Stimulated activated CD4-positive, alpha-beta T cell treated with anti-CD3 and anti-CD28 coated beads, Interleukin-12 subunit alpha, Interleukin-12 subunit beta, amount 100 ng/mL, for 24 hours (primary cell): Measurements from ENCODE around the gene C2CD4C.
A peak's percentile ranks its signal among the peaks of the same experiment; 100 is the strongest.
"Not testable (repeated sequence)": the region's sequence is repeated elsewhere in the genome, so short reads cannot be mapped to it uniquely, and the experiment has no call there.

Experiments
- DNase-seq, 2 experiments: peaks; one replicate each; pipeline ENCODE4 v3.0.0-alpha.2; 2020; ENCODE audit warnings: low read depth in 2 of 2

C2CD4C gene, protein sequence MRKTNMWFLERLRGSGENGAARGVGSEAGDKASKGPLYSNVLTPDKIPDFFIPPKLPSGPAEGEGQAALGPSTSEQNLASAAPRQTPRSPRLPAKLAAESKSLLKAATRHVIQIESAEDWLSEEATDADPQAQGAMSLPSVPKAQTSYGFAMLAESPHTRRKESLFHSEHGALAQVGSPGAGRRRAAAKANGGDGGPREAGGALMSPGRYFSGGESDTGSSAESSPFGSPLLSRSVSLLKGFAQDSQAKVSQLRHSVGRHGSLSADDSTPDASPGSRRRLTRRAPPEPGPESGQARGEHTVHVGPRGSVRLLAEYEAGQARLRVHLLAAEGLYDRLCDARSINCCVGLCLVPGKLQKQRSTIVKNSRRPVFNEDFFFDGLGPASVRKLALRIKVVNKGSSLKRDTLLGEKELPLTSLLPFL

GRCh38 chr19:408902-409515 lies at the start of gene C2CD4C:
Gene C2CD4C (minus strand): TSS chr19:409147. CDS start chr19:408361, 786 bp downstream.
- peak in 1 of 2 experiments; percentile 22 for DNase-seq

DNA sequence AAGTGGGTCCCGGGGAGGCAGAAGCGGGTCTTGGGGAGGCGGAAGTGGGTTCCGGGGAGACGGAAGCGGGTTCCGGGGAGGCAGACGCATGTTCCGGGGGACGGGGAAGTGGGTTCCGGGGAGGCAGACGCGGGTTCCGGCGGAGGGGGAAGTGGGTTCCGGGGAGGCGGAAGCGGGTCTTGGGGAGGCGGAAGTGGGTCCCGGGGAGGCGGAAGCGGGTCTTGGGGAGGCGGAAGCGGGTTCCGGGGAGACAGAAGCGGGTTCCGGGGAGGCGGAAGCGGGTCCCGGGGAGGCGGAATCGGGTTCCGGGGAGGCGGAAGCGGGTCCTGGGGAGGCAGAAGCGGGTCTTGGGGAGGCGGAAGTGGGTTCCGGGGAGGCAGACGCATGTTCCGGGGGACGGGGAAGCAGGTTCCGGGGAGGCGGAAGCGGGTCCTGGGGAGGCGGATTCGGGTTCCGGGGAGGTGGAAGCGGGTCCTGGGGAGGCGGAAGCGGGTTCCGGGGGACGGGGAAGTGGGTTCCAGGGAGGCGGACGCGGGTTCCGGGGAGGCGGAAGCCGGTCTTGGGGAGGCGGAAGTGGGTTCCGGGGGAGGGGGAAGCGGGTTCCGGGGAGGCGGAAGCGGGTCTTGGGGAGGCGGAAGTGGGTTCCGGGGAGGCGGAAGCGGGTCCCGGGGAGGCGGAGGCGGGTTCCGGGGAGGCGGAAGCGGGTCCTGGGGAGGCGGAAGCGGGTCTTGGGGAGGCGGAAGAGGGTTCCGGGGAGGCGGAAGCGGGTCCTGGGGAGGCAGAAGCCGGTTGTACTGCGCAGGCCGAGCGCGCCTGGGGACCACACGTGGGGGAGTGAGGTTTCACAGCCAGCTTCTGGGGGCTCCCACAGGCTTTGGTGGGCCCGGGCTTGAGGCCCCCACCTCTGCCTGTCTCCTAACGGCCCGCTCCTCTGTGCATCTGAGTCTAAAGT lies 49.4 kb upstream of the C2CD4C start:
- no peak for DNase-seq

DNA sequence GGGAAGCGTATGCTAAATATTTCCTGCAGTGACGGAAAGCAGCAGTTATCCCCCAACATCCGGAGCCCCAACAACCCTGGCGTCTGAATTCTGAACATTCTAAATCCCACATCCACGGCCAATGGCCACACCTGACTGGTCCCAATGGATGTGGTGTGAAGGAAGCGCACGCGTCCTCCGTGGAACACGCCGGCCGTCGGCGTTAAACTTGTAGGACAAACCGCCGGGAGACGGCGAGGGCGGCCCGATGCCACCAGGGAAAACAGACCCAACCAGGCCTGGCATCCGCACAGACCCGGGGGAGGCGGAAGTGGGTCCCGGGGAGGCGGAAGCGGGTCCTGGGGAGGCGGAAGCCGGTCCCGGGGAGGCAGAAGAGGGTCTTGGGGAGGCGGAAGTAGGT lies 48.7 kb upstream of the C2CD4C start:
- DNase-seq = no peak

DNA sequence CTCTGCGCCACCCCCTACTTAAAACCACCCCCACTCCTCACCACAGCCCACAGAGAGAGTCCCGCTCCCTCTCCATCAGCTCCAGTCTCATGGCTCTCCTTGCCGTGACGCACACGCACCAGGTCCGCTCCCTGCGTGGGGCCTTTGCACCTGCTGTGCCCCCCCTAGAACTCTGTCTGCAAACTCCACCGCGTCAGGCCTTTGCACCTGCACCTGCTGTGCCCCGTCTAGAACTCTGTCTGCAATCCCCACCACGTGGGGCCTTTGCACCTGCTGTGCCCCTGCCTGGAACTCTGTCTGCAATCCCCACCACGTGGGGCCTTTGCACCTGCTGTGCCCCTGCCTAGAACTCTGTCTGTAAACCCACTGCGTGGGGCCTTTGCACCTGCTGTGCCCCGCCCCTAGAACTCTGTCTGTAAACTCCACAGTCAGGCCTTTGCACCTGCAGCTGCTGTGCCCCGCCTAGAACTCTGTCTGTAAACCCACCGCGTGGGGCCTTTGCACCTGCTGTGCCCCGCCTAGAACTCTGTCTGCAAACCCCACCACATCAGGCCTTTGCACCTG lies 47.7 kb upstream of the C2CD4C start:
- no peak for DNase-seq

- no peak for DNase-seq
These were observed 47.1 kb upstream of the C2CD4C start for GRCh38 chr19:455851-456546.

DNA sequence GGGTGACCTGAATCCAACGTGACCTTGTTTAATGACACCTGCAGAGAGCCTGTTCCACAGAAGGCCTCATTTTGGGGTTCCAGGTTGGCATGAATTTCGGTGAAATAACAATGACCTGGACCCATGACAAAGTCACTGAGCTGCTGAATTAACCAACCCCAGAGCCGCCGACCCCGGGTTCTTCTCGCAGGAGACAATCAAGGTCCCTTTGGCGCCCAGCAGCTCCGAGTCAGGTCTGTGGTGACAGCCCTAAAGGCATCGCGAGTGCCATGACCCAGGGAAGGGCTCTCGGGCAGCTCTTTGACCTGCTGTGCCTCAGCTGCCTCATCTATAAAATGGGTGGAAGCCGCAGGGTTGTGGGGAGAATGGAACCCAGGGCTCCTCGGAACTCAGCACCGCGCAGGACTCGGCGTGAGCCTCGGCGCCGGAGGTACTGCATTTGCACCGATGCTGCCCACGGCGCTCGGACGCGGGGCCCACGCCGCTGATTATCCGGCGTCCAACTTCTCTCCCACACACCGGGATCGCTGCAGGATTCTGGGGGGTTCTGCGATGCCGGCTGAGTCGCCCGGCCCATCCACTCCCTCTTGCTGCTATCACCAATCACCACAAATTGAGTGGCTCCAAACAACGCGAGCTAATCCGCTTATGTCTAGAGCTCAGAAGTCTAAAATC lies 46.2 kb upstream of the C2CD4C start:
- no peak for DNase-seq

- no peak for DNase-seq
These were observed 44.7 kb upstream of the C2CD4C start for GRCh38 chr19:453606-454005.

- no peak for DNase-seq
These were observed 43.9 kb upstream of the C2CD4C start for GRCh38 chr19:452829-453228.

GRCh38 chr19:450912-451481 lies 42.0 kb upstream of the C2CD4C start:
- not testable (repeated sequence) for DNase-seq

DNA sequence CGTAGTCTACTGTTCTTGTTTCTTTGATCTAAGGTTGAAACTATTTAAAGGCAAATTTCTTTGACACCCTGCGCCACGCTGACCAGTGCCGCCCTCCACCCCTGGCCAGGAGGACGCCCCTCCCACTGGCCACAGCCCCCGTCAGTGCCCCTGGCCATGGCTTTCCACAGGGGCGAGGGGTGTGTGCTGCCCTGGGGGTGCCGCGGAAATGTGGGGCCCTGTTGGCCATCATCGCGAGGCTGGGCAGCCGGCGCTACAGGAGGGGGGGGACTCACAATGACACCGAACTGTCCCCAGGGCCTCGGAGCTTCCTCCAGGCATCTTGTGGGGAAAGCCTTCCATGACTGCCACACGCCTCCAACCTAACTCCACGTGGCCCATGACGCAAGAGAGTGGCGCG lies 41.0 kb upstream of the C2CD4C start:
- DNase-seq = no peak

- DNase-seq = no peak
These were observed 39.0 kb upstream of the C2CD4C start for GRCh38 chr19:447816-448560.

DNA sequence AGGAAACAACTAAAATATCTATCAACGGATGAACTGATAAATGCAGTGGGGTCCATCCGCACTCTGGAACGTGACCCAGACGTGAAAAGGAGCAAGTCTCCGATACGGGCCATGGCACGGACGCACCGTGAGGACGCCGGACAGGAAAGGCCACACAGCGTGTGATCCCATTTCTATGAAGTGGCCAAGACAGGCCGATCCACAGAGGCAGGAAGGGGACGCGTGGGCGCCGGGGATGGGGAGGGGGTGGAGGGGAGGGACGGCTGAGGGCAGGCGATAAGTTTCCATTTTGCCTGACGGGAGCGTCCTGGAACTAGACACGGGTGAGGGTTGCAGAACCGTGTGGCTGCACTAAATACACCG lies 38.1 kb upstream of the C2CD4C start:
- no peak for DNase-seq

DNA sequence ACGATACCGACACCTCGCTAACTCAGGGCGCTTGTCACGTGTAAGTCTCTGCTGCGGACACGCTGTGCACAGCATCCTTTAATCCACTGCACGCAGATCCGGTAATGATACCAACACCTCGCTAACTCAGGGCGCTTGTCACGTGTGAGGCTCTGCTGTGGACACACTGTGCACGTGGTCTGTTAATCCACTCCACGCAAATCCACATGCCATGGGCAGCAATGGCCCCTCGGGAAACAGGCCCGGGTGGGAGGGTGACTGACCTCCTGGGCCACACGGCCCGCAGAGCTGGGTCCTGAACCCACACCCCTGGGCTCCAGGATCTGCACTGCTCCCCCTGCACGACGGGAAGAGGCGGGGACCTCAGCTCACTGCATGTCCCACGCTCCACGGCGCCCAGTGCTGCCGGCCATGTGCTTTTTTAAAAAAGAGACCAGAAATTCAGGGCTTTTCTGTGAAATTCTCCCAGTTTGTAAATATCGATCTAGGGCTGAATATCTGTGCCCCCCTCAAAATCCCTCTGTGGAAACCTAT lies 35.8 kb upstream of the C2CD4C start:
- no peak for DNase-seq

DNA sequence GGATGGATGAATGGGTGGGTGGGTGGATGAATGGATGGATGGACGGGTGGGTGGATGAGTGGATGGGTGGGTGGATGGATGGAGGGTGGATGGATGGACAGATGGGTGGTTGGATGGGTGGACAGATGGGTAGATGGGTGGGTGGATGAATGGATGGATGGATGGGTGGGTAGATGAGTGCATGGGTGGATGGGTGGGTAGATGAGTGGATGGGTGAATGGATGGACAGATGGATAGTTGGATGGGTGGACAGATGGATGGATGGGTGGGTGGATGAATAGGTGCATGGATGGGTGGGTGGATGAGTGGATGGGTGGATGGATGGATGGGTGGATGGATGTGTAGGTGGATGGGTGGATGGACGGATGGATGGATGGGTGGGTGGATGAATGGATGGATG lies 34.1 kb upstream of the C2CD4C start:
- no peak for DNase-seq

DNA sequence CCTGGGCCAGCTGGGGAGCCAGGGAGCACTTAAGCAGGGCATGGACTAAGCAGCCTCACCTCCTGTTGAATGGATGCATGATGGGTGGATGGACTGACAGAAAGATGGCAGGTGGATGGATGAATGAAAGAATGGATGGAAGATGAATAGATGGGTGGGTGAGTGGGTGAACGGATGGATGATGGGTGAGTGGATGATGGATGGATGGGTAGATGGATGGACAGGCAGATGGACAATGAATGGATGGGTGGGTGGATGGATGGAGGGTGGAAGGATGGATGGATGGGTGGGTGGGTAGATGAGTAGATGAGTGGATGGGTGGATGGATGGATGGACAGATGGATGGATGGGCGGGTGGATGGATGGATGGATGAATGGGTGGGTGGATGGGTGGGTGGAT lies 33.1 kb upstream of the C2CD4C start:
- no peak for DNase-seq

DNA sequence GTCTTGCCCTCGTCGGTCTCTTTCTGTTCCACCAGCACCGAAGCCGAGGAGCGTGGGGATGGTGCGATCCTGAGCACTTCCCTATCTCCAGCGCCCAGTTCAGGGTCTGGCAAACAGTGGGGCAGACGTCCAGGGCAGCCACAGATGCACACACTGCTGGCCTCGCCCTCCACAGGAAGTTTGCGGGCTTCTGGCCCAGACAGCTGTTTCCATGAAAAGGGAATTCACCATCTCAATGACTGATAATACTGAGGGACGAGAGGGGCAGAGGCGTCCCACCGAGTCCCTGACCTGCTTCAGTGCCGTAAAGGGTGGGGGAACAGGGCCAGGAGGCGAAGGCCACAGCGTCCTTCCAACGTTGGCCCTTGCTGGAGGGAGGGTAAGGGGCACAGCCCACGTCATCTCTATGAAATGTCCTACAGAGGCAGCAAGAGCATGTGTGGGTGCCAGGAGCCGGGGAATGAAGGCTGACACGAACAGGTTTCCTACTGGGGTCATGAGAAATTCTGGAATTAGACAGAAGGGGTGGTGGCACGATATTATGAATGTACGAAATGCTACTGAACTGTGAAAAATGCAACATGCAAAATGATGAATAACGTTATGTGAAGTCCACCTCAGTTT lies 32.4 kb upstream of the C2CD4C start:
- DNase-seq = no peak

DNA sequence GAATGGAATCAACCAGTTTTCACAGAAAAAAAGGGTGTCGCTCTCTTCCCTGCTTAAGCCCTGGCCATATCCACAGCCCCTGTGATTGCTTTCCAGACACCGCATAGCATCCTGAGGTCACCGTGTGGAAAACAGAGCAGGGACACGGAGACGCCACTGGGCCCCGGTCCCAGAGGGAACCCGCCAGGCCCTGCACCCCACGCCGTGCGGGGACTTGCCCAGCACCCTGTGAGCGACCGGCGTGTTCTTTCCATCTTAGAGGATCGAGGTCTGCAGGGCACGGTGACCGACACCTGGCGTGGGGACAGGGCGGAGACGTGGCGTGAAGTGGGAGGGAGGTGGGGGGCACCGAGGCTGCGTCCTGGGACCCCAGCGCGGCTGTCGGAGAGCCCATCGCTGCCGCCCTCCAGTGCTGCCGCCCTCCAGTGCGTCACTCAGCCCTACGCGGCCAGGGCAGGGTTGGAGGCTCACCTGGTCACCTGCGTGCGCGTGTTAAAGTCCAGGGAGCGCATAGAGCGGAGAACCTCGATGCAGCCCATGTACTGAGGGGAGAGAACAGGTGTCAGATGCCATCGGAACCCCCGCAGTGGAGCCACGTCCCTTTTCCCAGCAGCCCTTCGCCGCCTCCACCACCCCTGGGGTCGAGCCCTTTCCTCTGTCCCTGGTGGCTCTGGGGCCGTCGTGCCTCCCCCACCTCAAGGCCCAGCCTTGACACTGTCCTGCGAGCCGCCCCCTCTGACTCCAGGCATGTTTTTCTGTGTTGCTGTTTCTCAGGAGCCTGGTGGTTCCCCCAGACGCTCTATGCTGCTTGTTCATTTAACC lies 31.7 kb upstream of the C2CD4C start:
- no peak for DNase-seq
